Fibroblast of lung (primary cell): ENCODE results near the gene NFS1. TPM values are rescaled to one million over a fixed set of nuclear protein-coding genes. Genes with fewer than 3 reads are reported as not detected.
A peak's percentile ranks its signal among the peaks of the same experiment; 100 is the strongest.
"Not testable (repeated sequence)": the region's sequence is repeated elsewhere in the genome, so short reads cannot be mapped to it uniquely, and the experiment has no call there.

ENCODE experiments used
- DNase-seq, 2 donors: peaks; one replicate each; pipeline versions ENCODE4 v3.0.0 to v3.0.0-alpha.2; 2010; ENCODE audit warnings: low read depth in 2 of 2
- H2AFZ ChIP-seq: 2 replicates; pipeline ENCODE4 v1.5.1; 2012; ENCODE audit warnings: low read length, control low read depth, inconsistent platforms
- H3K27ac ChIP-seq: 2 replicates; pipeline ENCODE4 v1.5.1; 2011; ENCODE audit warnings: low read length, control low read depth; ENCODE audit not compliant: insufficient read depth
- H3K27me3 ChIP-seq: 2 replicates; pipeline ENCODE4 v1.5.1; 2011; ENCODE audit warnings: mild to moderate bottlenecking, low read length; ENCODE audit not compliant: control insufficient read depth, insufficient read depth
- H3K36me3 ChIP-seq: 2 replicates; pipeline ENCODE4 v1.5.1; 2011; ENCODE audit warnings: low read length; ENCODE audit not compliant: control insufficient read depth, insufficient read depth
- H3K4me1 ChIP-seq: 2 replicates; pipeline ENCODE4 v1.5.1; 2011; ENCODE audit warnings: low read length; ENCODE audit not compliant: control insufficient read depth, insufficient read depth; ENCODE audit errors: extremely low read depth
- H3K4me2 ChIP-seq: 2 replicates; pipeline ENCODE4 v1.5.1; 2011; ENCODE audit warnings: low read length, control low read depth; ENCODE audit not compliant: insufficient read depth; ENCODE audit errors: extremely low read depth
- H3K4me3 ChIP-seq, 4 experiments: fragments of 200-600 bp in 1 of 4; sonication (generic) in 1 of 4; replicated peaks in 1 of 4; 2 replicates each; pipeline ENCODE4 v1.5.1; 2011 to 2016; ENCODE audit warnings: low read length in 4 of 4, low read depth in 3 of 4, mild to moderate bottlenecking in 3 of 4, control low read depth in 2 of 4, inconsistent platforms in 1 of 4, mixed read lengths in 1 of 4; ENCODE audit not compliant: insufficient read depth in 1 of 4; ENCODE audit errors: control extremely low read depth in 1 of 4
- H3K79me2 ChIP-seq: 2 replicates; pipeline ENCODE4 v1.5.1; 2012; ENCODE audit warnings: mild to moderate bottlenecking, low read length, inconsistent platforms; ENCODE audit not compliant: control insufficient read depth, insufficient read depth
- H3K9ac ChIP-seq: 2 replicates; pipeline ENCODE4 v1.5.1; 2011; ENCODE audit warnings: mild to moderate bottlenecking, low read length, control low read depth; ENCODE audit not compliant: insufficient read depth
- H3K9me3 ChIP-seq: 2 replicates; pipeline ENCODE4 v1.5.1; 2012; ENCODE audit warnings: low read depth, low read length; ENCODE audit not compliant: control insufficient read depth, insufficient read depth
- H4K20me1 ChIP-seq: 2 replicates; pipeline ENCODE4 v1.5.1; 2011; ENCODE audit warnings: low read length; ENCODE audit not compliant: control insufficient read depth, insufficient read depth; ENCODE audit errors: extremely low read depth
- EZH2 ChIP-seq: IDR thresholded peaks from 2 replicates; pipeline ENCODE4 v1.5.1; 2012; ENCODE audit warnings: low read length, control low read depth, mild to moderate bottlenecking; ENCODE audit errors: missing control alignments
- polyA minus RNA-seq: library from RNA; depleted of rRNA, polyadenylated mRNA; stranded (reverse); fragments of >200 nt; gene quantifications from 2 replicates; pipeline ENCODE4 v1.2.3, GENCODE V29; 2011; ENCODE audit warnings: low replicate concordance
- polyA plus RNA-seq, 2 donors: library from polyadenylated mRNA; depleted of rRNA in 1 of 2; stranded (reverse) in 1 of 2; unstranded in 1 of 2; fragments of >200 nt; gene quantifications; 2 replicates each; pipeline ENCODE4 v1.2.1, GENCODE V29; 2011 to 2012; ENCODE audit warnings: missing spikeins in 1 of 2
- total RNA-seq: library from RNA; depleted of rRNA; stranded (reverse); fragments of >200 nt; gene quantifications from 2 replicates; pipeline ENCODE4 v1.2.1, GENCODE V29; 2014
- TF ChIP-seq, protein P1 (sequence below), 2 donors: IDR thresholded peaks in 1 of 2; conservative IDR thresholded peaks in 1 of 2; 1 replicate in 1 of 2; 2 replicates in 1 of 2; pipeline ENCODE4 v1.5.1; 2011 to 2012; ENCODE audit warnings: low read length in 2 of 2, control low read depth in 1 of 2, inconsistent platforms in 1 of 2, low read depth in 1 of 2, mild to moderate bottlenecking in 1 of 2

NFS1 gene
- total RNA-seq: 31.7 and 36.5 TPM in 2 replicates
- polyA plus RNA-seq: 34.7 and 37.7 TPM in 2 replicates
- polyA plus RNA-seq (2012): 22.8 and 29.9 TPM in 2 replicates
- polyA minus RNA-seq: 23.9 and 33.3 TPM in 2 replicates

GRCh38 chr20:35699127-35699956, at the start of gene NFS1, which contains the start of gene ROMO1:
NFS1 (minus strand) TSS chr20:35699352; CDS start chr20:35699288, 64 bp downstream.
ROMO1 (plus strand) TSS chr20:35699405; CDS start chr20:35699633, 228 bp downstream.
- Histone ChIP-seq H3K9me3 (no peaks in the 10 kb centered on the region), H3K9ac (peak within 1 kb of the TSS; percentile 98), H3K4me2 (peak within 1 kb of the TSS; percentile 89), H3K4me3 (peak within 1 kb of the TSS; percentile 94 to 100 (median 94)), H4K20me1 (no peaks in the 10 kb centered on the region), H2AFZ (peak within 1 kb of the TSS; percentile 79), H3K79me2 (peaks cover 25% of the 10 kb centered on the region), H3K27ac (peak within 1 kb of the TSS; percentile 98), H3K4me1 (peaks cover 14% of the 10 kb centered on the region), H3K27me3 (no peaks in the 10 kb centered on the region), H3K36me3 (peaks cover 5% of the 10 kb centered on the region)
- peak; percentile 78 for DNase-seq
- TF ChIP-seq, protein P1, sequence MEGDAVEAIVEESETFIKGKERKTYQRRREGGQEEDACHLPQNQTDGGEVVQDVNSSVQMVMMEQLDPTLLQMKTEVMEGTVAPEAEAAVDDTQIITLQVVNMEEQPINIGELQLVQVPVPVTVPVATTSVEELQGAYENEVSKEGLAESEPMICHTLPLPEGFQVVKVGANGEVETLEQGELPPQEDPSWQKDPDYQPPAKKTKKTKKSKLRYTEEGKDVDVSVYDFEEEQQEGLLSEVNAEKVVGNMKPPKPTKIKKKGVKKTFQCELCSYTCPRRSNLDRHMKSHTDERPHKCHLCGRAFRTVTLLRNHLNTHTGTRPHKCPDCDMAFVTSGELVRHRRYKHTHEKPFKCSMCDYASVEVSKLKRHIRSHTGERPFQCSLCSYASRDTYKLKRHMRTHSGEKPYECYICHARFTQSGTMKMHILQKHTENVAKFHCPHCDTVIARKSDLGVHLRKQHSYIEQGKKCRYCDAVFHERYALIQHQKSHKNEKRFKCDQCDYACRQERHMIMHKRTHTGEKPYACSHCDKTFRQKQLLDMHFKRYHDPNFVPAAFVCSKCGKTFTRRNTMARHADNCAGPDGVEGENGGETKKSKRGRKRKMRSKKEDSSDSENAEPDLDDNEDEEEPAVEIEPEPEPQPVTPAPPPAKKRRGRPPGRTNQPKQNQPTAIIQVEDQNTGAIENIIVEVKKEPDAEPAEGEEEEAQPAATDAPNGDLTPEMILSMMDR (conservative IDR thresholded peaks at IDR 0.05 in 1 of 2, IDR thresholded peaks at IDR 0.05 in 1 of 2; ENCODE audit: low read depth in 1 of 2, low read length in 2 of 2): peak; percentile 6 to 19
- no peak for TF ChIP-seq EZH2

DNA sequence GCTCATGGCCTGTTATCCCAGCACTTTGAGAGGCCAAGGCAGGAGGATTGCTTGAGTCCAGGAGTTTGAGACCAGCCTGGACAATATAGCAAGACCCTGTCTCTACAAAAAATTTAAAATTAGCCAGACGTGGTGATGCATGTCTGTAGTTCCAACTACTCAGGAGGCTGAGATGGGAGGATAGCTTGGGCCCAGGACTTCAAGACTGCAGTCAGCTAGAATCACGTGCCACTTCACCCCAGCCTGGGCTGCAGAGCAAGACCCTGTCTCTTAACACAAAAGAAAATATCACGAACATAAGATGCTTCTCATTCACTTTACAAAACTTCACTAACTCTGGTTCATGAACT, 45.3 kb upstream of the NFS1 start:
- Histone ChIP-seq H3K79me2 (peaks cover 30% of the 10 kb centered on the region), H3K27ac (peak overlapping the region; percentile 99)
- DNase-seq, H4K20me1 ChIP-seq, H3K36me3 ChIP-seq, H2AFZ ChIP-seq, H3K27me3 ChIP-seq, H3K4me3 ChIP-seq, H3K4me2 ChIP-seq, H3K4me1 ChIP-seq, H3K9me3 ChIP-seq, H3K9ac ChIP-seq: not testable (repeated sequence)

GRCh38 chr20:35743693-35744491, 44.7 kb upstream of the NFS1 start:
- Histone ChIP-seq H3K4me2 (peak overlapping the region; percentile 92), H3K9ac (no peak overlapping the region), H3K27me3 (no peaks in the 10 kb centered on the region), H3K27ac (peak overlapping the region; percentile 99), H3K9me3 (no peaks in the 10 kb centered on the region), H2AFZ (no peak overlapping the region), H3K36me3 (peaks cover 4% of the 10 kb centered on the region), H3K4me1 (peaks cover 3% of the 10 kb centered on the region), H3K79me2 (peaks cover 36% of the 10 kb centered on the region), H3K4me3 (no peak overlapping the region), H4K20me1 (peaks cover 4% of the 10 kb centered on the region)
- no peak for DNase-seq
- no peak for TF ChIP-seq EZH2
- TF ChIP-seq, protein P1 (conservative IDR thresholded peaks at IDR 0.05 in 1 of 2, IDR thresholded peaks at IDR 0.05 in 1 of 2; ENCODE audit: low read depth in 1 of 2, low read length in 2 of 2): no peak
